Embryonic facial prominence (tissue), 1 donor: ENCODE results near the gene SNRNP40.
"Not testable (repeated sequence)": the region's sequence is repeated elsewhere in the genome, so short reads cannot be mapped to it uniquely, and the experiment has no call there.

Source experiments
- DNase-seq: peaks from one replicate; pipeline ENCODE4 v3.0.0-alpha.2; 2016; ENCODE audit errors: extremely low spot score

Gene SNRNP40

GRCh38 chr1:31296486-31297276, at the start of gene SNRNP40, which contains the start of gene ZCCHC17:
TSS of gene SNRNP40 (minus strand) at chr1:31296788. CDS start at chr1:31296751, 37 bp downstream.
TSS of gene ZCCHC17 (plus strand) at chr1:31297032. CDS start at chr1:31310099, 13,067 bp downstream.
- DNase-seq, result peak; percentile 99

- DNase-seq, result no peak
These were observed 49.0 kb upstream of the SNRNP40 start for GRCh38 chr1:31345635-31346034.

- DNase-seq, result no peak
These were observed 47.9 kb upstream of the SNRNP40 start for GRCh38 chr1:31344503-31344902.

GRCh38 chr1:31336687-31337467, 40.3 kb upstream of the SNRNP40 start:
- DNase-seq, result no peak

- DNase-seq, result no peak
These were observed 38.4 kb upstream of the SNRNP40 start for GRCh38 chr1:31335007-31335406.

- DNase-seq, result no peak
These were observed 30.8 kb upstream of the SNRNP40 start for GRCh38 chr1:31327381-31327780.

GRCh38 chr1:31326461-31326860, 29.9 kb upstream of the SNRNP40 start:
- no peak for DNase-seq

GRCh38 chr1:31324992-31325391, 28.4 kb upstream of the SNRNP40 start:
- no peak for DNase-seq

- no peak for DNase-seq
These were observed 27.5 kb upstream of the SNRNP40 start for GRCh38 chr1:31324093-31324492.

GRCh38 chr1:31318146-31318545, 21.6 kb upstream of the SNRNP40 start:
- no peak for DNase-seq

- no peak for DNase-seq
These were observed 19.3 kb upstream of the SNRNP40 start for GRCh38 chr1:31315902-31316301.

- DNase-seq, result no peak
These were observed 13.6 kb upstream of the SNRNP40 start for GRCh38 chr1:31310198-31310597.

- no peak for DNase-seq
These were observed 11.4 kb upstream of the SNRNP40 start for GRCh38 chr1:31308036-31308435.

- no peak for DNase-seq
These were observed 9.7 kb upstream of the SNRNP40 start for GRCh38 chr1:31306278-31306677.

- DNase-seq, result no peak
These were observed 6.3 kb upstream of the SNRNP40 start for GRCh38 chr1:31302709-31303441.

GRCh38 chr1:31300193-31300592, 3.6 kb upstream of the SNRNP40 start:
- no peak for DNase-seq

- DNase-seq, result no peak
These were observed 2.8 kb upstream of the SNRNP40 start for GRCh38 chr1:31299365-31299764.

- no peak for DNase-seq
These were observed 974 bp upstream of the SNRNP40 start for GRCh38 chr1:31297277-31298247.

GRCh38 chr1:31295874-31296485, 608 bp downstream of the SNRNP40 start:
- no peak for DNase-seq

GRCh38 chr1:31289021-31289420, 7.6 kb downstream of the SNRNP40 start:
- DNase-seq, result no peak

GRCh38 chr1:31287791-31288190, 8.8 kb downstream of the SNRNP40 start:
- DNase-seq, result not testable (repeated sequence)
